T-helper 1 cell treated with Interleukin-12 subunit alpha and Interleukin-12 subunit beta and Interleukin-4 antibody, amounts not matched to agents 30 μg/mL and 1 μg/mL, for 36 hours (primary cell): ENCODE data around the gene HOXA11.

Experiments
- H3K27ac Mint-ChIP-seq: one replicate; pipeline ENCODE4 v1.8.0; 2021; ENCODE audit warnings: mild to moderate bottlenecking, mixed read lengths
- H3K27me3 Mint-ChIP-seq: one replicate; pipeline ENCODE4 v1.8.0; 2021; ENCODE audit warnings: low read depth, mixed read lengths
- H3K36me3 Mint-ChIP-seq: one replicate; pipeline ENCODE4 v1.8.0; 2021; ENCODE audit warnings: low read depth, mixed read lengths
- H3K4me1 Mint-ChIP-seq: one replicate; pipeline ENCODE4 v1.8.0; 2021; ENCODE audit warnings: low read depth, mixed read lengths
- H3K4me3 Mint-ChIP-seq: one replicate; pipeline ENCODE4 v1.8.0; 2021; ENCODE audit warnings: mild to moderate bottlenecking, moderate library complexity, mixed read lengths
- H3K9me3 Mint-ChIP-seq: one replicate; pipeline ENCODE4 v1.8.0; 2021; ENCODE audit warnings: mixed read lengths

HOXA11 gene

GRCh38 chr7:27200761-27201579 lies 15.9 kb upstream of the HOXA11 start:
- H3K36me3 Mint-ChIP-seq = no peaks in the 10 kb centered on the region

GRCh38 chr7:27199849-27200760 lies 15.1 kb upstream of the HOXA11 start, which contains the start of gene HOXA13:
Gene HOXA13, minus strand, starts transcription at chr7:27200091. Its CDS starts 14 bp downstream, at chr7:27200077.
- no peaks in the 10 kb centered on the region for H3K36me3 Mint-ChIP-seq

More at GRCh38 chr7:27200761-27201579, 15.9 kb upstream of the HOXA11 start:
- Mint-ChIP-seq H3K4me1 (peaks cover 12% of the 10 kb centered on the region), H3K4me3 (peak overlapping the region; percentile 7), H3K9me3 (no peaks in the 10 kb centered on the region), H3K27me3 (peaks cover 87% of the 10 kb centered on the region), H3K27ac (peak overlapping the region; percentile 72)

GRCh38 chr7:27198871-27199801 lies 14.1 kb upstream of the HOXA11 start:
- Mint-ChIP-seq H3K4me3 (no peak overlapping the region), H3K27me3 (peaks cover 87% of the 10 kb centered on the region), H3K4me1 (peaks cover 9% of the 10 kb centered on the region), H3K27ac (peak overlapping the region; percentile 82), H3K36me3 (no peaks in the 10 kb centered on the region), H3K9me3 (no peaks in the 10 kb centered on the region)

More at GRCh38 chr7:27199849-27200760, 15.1 kb upstream of the HOXA11 start, which contains the start of gene HOXA13:
- Mint-ChIP-seq H3K27ac (peak within 1 kb of the TSS; percentile 82), H3K4me1 (peaks cover 9% of the 10 kb centered on the region), H3K9me3 (no peaks in the 10 kb centered on the region), H3K27me3 (peaks cover 86% of the 10 kb centered on the region), H3K4me3 (peak within 1 kb of the TSS; percentile 7)

- Mint-ChIP-seq H3K36me3 (no peaks in the 10 kb centered on the region), H3K4me1 (peaks cover 9% of the 10 kb centered on the region), H3K4me3 (no peak overlapping the region), H3K27ac (peak overlapping the region; percentile 82), H3K9me3 (no peaks in the 10 kb centered on the region), H3K27me3 (peaks cover 87% of the 10 kb centered on the region)
These were observed 13.3 kb upstream of the HOXA11 start for GRCh38 chr7:27198138-27198841.

- no peak overlapping the region for H3K27ac Mint-ChIP-seq
- peaks cover 11% of the 10 kb centered on the region for H3K4me1 Mint-ChIP-seq
- H3K9me3 Mint-ChIP-seq = no peaks in the 10 kb centered on the region
- no peaks in the 10 kb centered on the region for H3K36me3 Mint-ChIP-seq
- peaks cover 80% of the 10 kb centered on the region for H3K27me3 Mint-ChIP-seq
- no peak overlapping the region for H3K4me3 Mint-ChIP-seq
These were observed 12.4 kb upstream of the HOXA11 start for GRCh38 chr7:27197137-27198042.

GRCh38 chr7:27196287-27196767 lies 11.3 kb upstream of the HOXA11 start:
- Mint-ChIP-seq H3K9me3 (no peaks in the 10 kb centered on the region), H3K27me3 (peaks cover 79% of the 10 kb centered on the region), H3K27ac (no peak overlapping the region), H3K4me3 (no peak overlapping the region), H3K4me1 (peaks cover 10% of the 10 kb centered on the region), H3K36me3 (no peaks in the 10 kb centered on the region)

- no peaks in the 10 kb centered on the region for H3K9me3 Mint-ChIP-seq
- peaks cover 6% of the 10 kb centered on the region for H3K36me3 Mint-ChIP-seq
- no peak overlapping the region for H3K4me3 Mint-ChIP-seq
- H3K4me1 Mint-ChIP-seq = peaks cover 5% of the 10 kb centered on the region
- no peak overlapping the region for H3K27ac Mint-ChIP-seq
- peaks cover 83% of the 10 kb centered on the region for H3K27me3 Mint-ChIP-seq
These were observed 9.8 kb upstream of the HOXA11 start for GRCh38 chr7:27194686-27195379.

GRCh38 chr7:27194002-27194352 lies 8.9 kb upstream of the HOXA11 start:
- H3K9me3 Mint-ChIP-seq = no peaks in the 10 kb centered on the region
- H3K4me3 Mint-ChIP-seq = no peak overlapping the region
- H3K27me3 Mint-ChIP-seq = peaks cover 89% of the 10 kb centered on the region
- peaks cover 8% of the 10 kb centered on the region for H3K4me1 Mint-ChIP-seq
- no peak overlapping the region for H3K27ac Mint-ChIP-seq
- H3K36me3 Mint-ChIP-seq = peaks cover 6% of the 10 kb centered on the region

GRCh38 chr7:27193335-27194001 lies 8.4 kb upstream of the HOXA11 start:
- peaks cover 89% of the 10 kb centered on the region for H3K27me3 Mint-ChIP-seq
- H3K4me1 Mint-ChIP-seq = peaks cover 11% of the 10 kb centered on the region
- H3K9me3 Mint-ChIP-seq = no peaks in the 10 kb centered on the region
- no peak overlapping the region for H3K4me3 Mint-ChIP-seq
- H3K36me3 Mint-ChIP-seq = peaks cover 6% of the 10 kb centered on the region
- no peak overlapping the region for H3K27ac Mint-ChIP-seq

- Mint-ChIP-seq H3K4me3 (no peak overlapping the region), H3K27ac (no peak overlapping the region), H3K27me3 (peaks cover 89% of the 10 kb centered on the region), H3K36me3 (peaks cover 6% of the 10 kb centered on the region), H3K4me1 (peaks cover 10% of the 10 kb centered on the region), H3K9me3 (no peaks in the 10 kb centered on the region)
These were observed 7.7 kb upstream of the HOXA11 start for GRCh38 chr7:27192546-27193334.

- peaks cover 10% of the 10 kb centered on the region for H3K4me1 Mint-ChIP-seq
- H3K4me3 Mint-ChIP-seq = no peak overlapping the region
- H3K36me3 Mint-ChIP-seq = peaks cover 6% of the 10 kb centered on the region
- H3K9me3 Mint-ChIP-seq = no peaks in the 10 kb centered on the region
- peaks cover 89% of the 10 kb centered on the region for H3K27me3 Mint-ChIP-seq
- no peak overlapping the region for H3K27ac Mint-ChIP-seq
These were observed 7.0 kb upstream of the HOXA11 start for GRCh38 chr7:27191833-27192545.
